Karpas-422 (cell line): ENCODE measurements around the gene BTBD17. TPM values are rescaled to one million over a fixed set of nuclear protein-coding genes. Genes with fewer than 3 reads are reported as not detected.

Source experiments
- DNase-seq: peaks from one replicate; pipeline ENCODE4 v3.0.0-alpha.2; 2015
- H2AFZ ChIP-seq: fragments of 200-600 bp; sonication (generic); 2 replicates; pipeline ENCODE4 v1.6.1; 2014; ENCODE audit warnings: antibody characterized with exemption, low read length, mixed read lengths
- H3K27ac ChIP-seq: fragments of 200-600 bp; sonication (generic); 2 replicates; pipeline ENCODE4 v1.5.1; 2014; ENCODE audit warnings: mild to moderate bottlenecking, low read length, moderate library complexity
- H3K27me3 ChIP-seq: fragments of 200-600 bp; sonication (generic); 2 replicates; pipeline ENCODE4 v1.6.1; 2014; ENCODE audit warnings: low read length, mixed read lengths
- H3K36me3 ChIP-seq: fragments of 200-600 bp; sonication (generic); 2 replicates; pipeline ENCODE4 v1.6.1; 2014; ENCODE audit warnings: low read length, mixed read lengths; ENCODE audit not compliant: insufficient read depth
- H3K4me1 ChIP-seq: fragments of 200-600 bp; sonication (generic); 2 replicates; pipeline ENCODE4 v1.6.1; 2014; ENCODE audit warnings: mild to moderate bottlenecking, low read length, mixed read lengths
- H3K4me2 ChIP-seq: fragments of 200-600 bp; sonication (generic); 2 replicates; pipeline ENCODE4 v1.6.1; 2014; ENCODE audit warnings: low read length, low read depth, mild to moderate bottlenecking; ENCODE audit not compliant: poor library complexity, severe bottlenecking
- H3K4me3 ChIP-seq: fragments of 200-600 bp; sonication (generic); 2 replicates; pipeline ENCODE4 v1.5.1; 2014; ENCODE audit warnings: mild to moderate bottlenecking, antibody characterized with exemption, low read length, mixed read lengths
- H3K79me2 ChIP-seq: fragments of 200-600 bp; sonication (generic); 2 replicates; pipeline ENCODE4 v1.6.1; 2014; ENCODE audit warnings: mild to moderate bottlenecking, low read length, mixed read lengths
- H3K9ac ChIP-seq: fragments of 200-600 bp; sonication (generic); 2 replicates; pipeline ENCODE4 v1.6.0; 2014; ENCODE audit warnings: low read length
- H3K9me2 ChIP-seq: fragments of 200-600 bp; sonication (generic), shearing (Covaris generic); replicated peaks from 2 replicates; pipeline ENCODE4 v1.6.0; 2014; ENCODE audit warnings: mild to moderate bottlenecking, low read length, moderate library complexity; ENCODE audit not compliant: insufficient read depth
- H3K9me3 ChIP-seq: fragments of 300-700, 200-600 bp; sonication (generic); 2 replicates; pipeline ENCODE4 v1.6.1; 2014; ENCODE audit warnings: low read length, mixed read lengths
- H4K20me1 ChIP-seq: fragments of 200-600 bp; sonication (generic); 2 replicates; pipeline ENCODE4 v1.6.1; 2014; ENCODE audit warnings: mild to moderate bottlenecking, antibody characterized with exemption, low read length, low read depth; ENCODE audit not compliant: insufficient read depth
- total RNA-seq: library from RNA; depleted of rRNA; stranded (reverse); fragments of >200 nt; shearing (Covaris generic); gene quantifications from 2 replicates; pipeline ENCODE4 v1.2.3, GENCODE V29; 2014; ENCODE audit warnings: low replicate concordance; rRNA removed

Gene BTBD17
- total RNA-seq, 1 experiment from 2014 or later = not detected

GRCh38 chr17:74318391-74318790 lies 43.3 kb downstream of the BTBD17 start:
- no peak for DNase-seq
- no peaks in the 10 kb centered on the region for H4K20me1 ChIP-seq
- no peaks in the 10 kb centered on the region for H3K9me2 ChIP-seq
- H3K36me3 ChIP-seq = no peaks in the 10 kb centered on the region
- H3K4me3 ChIP-seq = no peak overlapping the region
- no peaks in the 10 kb centered on the region for H3K27me3 ChIP-seq
- H3K79me2 ChIP-seq = no peaks in the 10 kb centered on the region
- no peaks in the 10 kb centered on the region for H3K4me1 ChIP-seq
- no peak overlapping the region for H3K9ac ChIP-seq
- no peak overlapping the region for H3K27ac ChIP-seq
- H2AFZ ChIP-seq = no peak overlapping the region
- H3K4me2 ChIP-seq = no peak overlapping the region
- H3K9me3 ChIP-seq = no peaks in the 10 kb centered on the region

GRCh38 chr17:74317071-74317470 lies 44.6 kb downstream of the BTBD17 start:
- H2AFZ ChIP-seq = no peak overlapping the region
- no peak for DNase-seq
- H3K4me2 ChIP-seq = no peak overlapping the region

GRCh38 chr17:74316220-74316619 lies 45.4 kb downstream of the BTBD17 start:
- Histone ChIP-seq H3K27ac (no peak overlapping the region), H3K4me2 (no peak overlapping the region), H3K36me3 (no peaks in the 10 kb centered on the region), H4K20me1 (no peaks in the 10 kb centered on the region), H3K4me3 (no peak overlapping the region), H3K4me1 (no peaks in the 10 kb centered on the region), H3K9ac (no peak overlapping the region), H3K79me2 (no peaks in the 10 kb centered on the region), H3K27me3 (no peaks in the 10 kb centered on the region), H3K9me2 (no peaks in the 10 kb centered on the region), H2AFZ (no peak overlapping the region), H3K9me3 (no peaks in the 10 kb centered on the region)
- DNase-seq = no peak

More at GRCh38 chr17:74317071-74317470, 44.6 kb downstream of the BTBD17 start:
- no peaks in the 10 kb centered on the region for H3K9me3 ChIP-seq
- no peaks in the 10 kb centered on the region for H3K4me1 ChIP-seq
- H3K4me3 ChIP-seq = no peak overlapping the region
- H3K9me2 ChIP-seq = no peaks in the 10 kb centered on the region
- no peaks in the 10 kb centered on the region for H4K20me1 ChIP-seq
- no peak overlapping the region for H3K9ac ChIP-seq
- no peaks in the 10 kb centered on the region for H3K36me3 ChIP-seq
- H3K27me3 ChIP-seq = no peaks in the 10 kb centered on the region
- H3K79me2 ChIP-seq = no peaks in the 10 kb centered on the region
- H3K27ac ChIP-seq = no peak overlapping the region

GRCh38 chr17:74314877-74315276 lies 46.8 kb downstream of the BTBD17 start:
- Histone ChIP-seq H3K4me1 (no peaks in the 10 kb centered on the region), H3K4me2 (no peak overlapping the region), H3K4me3 (no peak overlapping the region), H3K9me3 (no peaks in the 10 kb centered on the region), H3K9ac (no peak overlapping the region), H3K36me3 (no peaks in the 10 kb centered on the region), H3K27me3 (no peaks in the 10 kb centered on the region), H2AFZ (no peak overlapping the region), H4K20me1 (no peaks in the 10 kb centered on the region), H3K27ac (no peak overlapping the region), H3K9me2 (no peaks in the 10 kb centered on the region), H3K79me2 (no peaks in the 10 kb centered on the region)
- DNase-seq = no peak

GRCh38 chr17:74309902-74310301 lies 51.8 kb downstream of the BTBD17 start:
- Histone ChIP-seq H3K9me2 (no peaks in the 10 kb centered on the region), H2AFZ (no peak overlapping the region), H3K27me3 (no peaks in the 10 kb centered on the region), H3K4me3 (no peak overlapping the region), H3K9ac (no peak overlapping the region), H3K27ac (no peak overlapping the region), H3K4me1 (no peaks in the 10 kb centered on the region), H4K20me1 (no peaks in the 10 kb centered on the region), H3K36me3 (no peaks in the 10 kb centered on the region), H3K79me2 (no peaks in the 10 kb centered on the region), H3K9me3 (no peaks in the 10 kb centered on the region), H3K4me2 (no peak overlapping the region)
- no peak for DNase-seq

GRCh38 chr17:74307984-74308773 lies 53.5 kb downstream of the BTBD17 start:
- Histone ChIP-seq H3K36me3 (no peaks in the 10 kb centered on the region), H3K4me3 (no peak overlapping the region), H3K27me3 (no peaks in the 10 kb centered on the region), H3K79me2 (no peaks in the 10 kb centered on the region), H3K4me2 (no peak overlapping the region), H3K9me2 (no peaks in the 10 kb centered on the region), H2AFZ (no peak overlapping the region), H3K9ac (no peak overlapping the region), H3K27ac (no peak overlapping the region), H3K9me3 (no peaks in the 10 kb centered on the region), H3K4me1 (no peaks in the 10 kb centered on the region), H4K20me1 (no peaks in the 10 kb centered on the region)
- no peak for DNase-seq

Other genes with a start within 250 kb of the BTBD17 start
- gene RPL38, start 158.2 kb downstream of the BTBD17 start, total RNA-seq = 3,682 and 4,052 TPM in 2 replicates
- 1.1 TPM in 1 of 2 replicates, not detected in the other for gene TTYH2, start 148.3 kb downstream of the BTBD17 start, total RNA-seq
- not detected in 2 replicates for gene DNAI2, start 87.6 kb downstream of the BTBD17 start, total RNA-seq
- gene KIF19, start 35.6 kb downstream of the BTBD17 start, total RNA-seq = not detected in 2 replicates
- gene GPR142, start 5.6 kb upstream of the BTBD17 start, total RNA-seq = not detected in 2 replicates
- gene GPRC5C, start 70.2 kb upstream of the BTBD17 start, total RNA-seq = not detected in 2 replicates
- gene CD300A, start 104.8 kb upstream of the BTBD17 start, total RNA-seq = not detected in 2 replicates
- not detected in 2 replicates for gene CD300LB, start 169.6 kb upstream of the BTBD17 start, total RNA-seq
- gene CD300C, start 184.2 kb upstream of the BTBD17 start, total RNA-seq = not detected in 2 replicates
- not detected in 2 replicates for gene CD300H, start 205.6 kb upstream of the BTBD17 start, total RNA-seq
- not detected in 2 replicates for gene CD300LD, start 230.4 kb upstream of the BTBD17 start, total RNA-seq